SH-SY5Y (cell line): ENCODE data around the gene MCTP2.

ENCODE experiments used
- GATA2 ChIP-seq: IDR thresholded peaks from 2 replicates; pipeline ENCODE4 v1.6.1; 2011; ENCODE audit warnings: mild to moderate bottlenecking, low read depth, low read length
- GATA3 ChIP-seq: IDR thresholded peaks from 2 replicates; pipeline ENCODE4 v1.6.1; 2011; ENCODE audit warnings: low read depth, mild to moderate bottlenecking, low read length, moderate library complexity

DNA sequence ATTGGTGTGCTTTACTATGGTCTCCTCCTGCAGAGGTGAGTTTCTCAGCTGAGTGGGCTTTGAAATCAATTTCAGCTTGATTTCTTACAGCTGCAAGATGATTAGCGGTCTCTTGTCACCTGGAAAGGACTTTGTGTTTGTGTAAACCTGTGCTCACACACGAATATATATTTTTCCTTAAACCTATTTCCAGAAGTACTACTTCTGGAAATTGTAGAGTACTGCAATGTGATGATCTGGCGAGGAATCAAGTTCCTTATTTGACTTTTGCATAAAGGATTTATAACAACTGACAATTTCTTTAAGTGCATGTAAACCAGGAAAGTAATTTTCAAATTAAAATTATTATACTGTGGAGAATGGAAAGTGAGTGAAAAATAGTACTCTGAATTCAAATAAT lies 2.1 kb downstream of the MCTP2 start:
- TF ChIP-seq GATA2, result no peak
- TF ChIP-seq GATA3, result no peak
